Measurements from ENCODE around the gene CLBA1.

CLBA1 gene

GRCh38 chr14:105007593-105008264 is 22.1 kb downstream of the CLBA1 start:
- DNase-seq, result no peak

- no peak for DNase-seq
Measured at GRCh38 chr14:105010106-105010505, 24.5 kb downstream of the CLBA1 start.

- DNase-seq, result no peak
Measured at GRCh38 chr14:105010891-105011291, 25.3 kb downstream of the CLBA1 start.

GRCh38 chr14:105011312-105011990 is 25.9 kb downstream of the CLBA1 start:
- DNase-seq, result no peak

- no peak for DNase-seq
Measured at GRCh38 chr14:105012171-105012985, 26.8 kb downstream of the CLBA1 start.

GRCh38 chr14:105013150-105013785 is 27.7 kb downstream of the CLBA1 start:
- DNase-seq, result no peak

- no peak for DNase-seq
Measured at GRCh38 chr14:105014032-105014431, 28.4 kb downstream of the CLBA1 start.

GRCh38 chr14:105014631-105015030 is 29.0 kb downstream of the CLBA1 start:
- DNase-seq, result no peak

GRCh38 chr14:105015242-105015641 is 29.7 kb downstream of the CLBA1 start:
- no peak for DNase-seq

GRCh38 chr14:105015905-105016304 is 30.3 kb downstream of the CLBA1 start:
- no peak for DNase-seq

GRCh38 chr14:105018414-105018813 is 32.8 kb downstream of the CLBA1 start:
- no peak for DNase-seq

- DNase-seq, result peak; percentile 48
Measured at GRCh38 chr14:105019861-105020814, 34.5 kb downstream of the CLBA1 start.

GRCh38 chr14:105020815-105021655 is 35.4 kb downstream of the CLBA1 start, which contains the start of gene CDCA4:
Gene CDCA4, minus strand, starts transcription at chr14:105021083. Its CDS starts 9,154 bp downstream, at chr14:105011929.
- DNase-seq, result peak; percentile 97

GRCh38 chr14:105021656-105022275 is 36.2 kb downstream of the CLBA1 start:
- peak; percentile 68 for DNase-seq

- DNase-seq, result no peak
Measured at GRCh38 chr14:105022276-105022670, 36.7 kb downstream of the CLBA1 start.

- DNase-seq, result no peak
Measured at GRCh38 chr14:105023144-105023543, 37.6 kb downstream of the CLBA1 start.

- no peak for DNase-seq
Measured at GRCh38 chr14:105023791-105024480, 38.3 kb downstream of the CLBA1 start.

GRCh38 chr14:105025429-105025828 is 39.8 kb downstream of the CLBA1 start:
- no peak for DNase-seq

- no peak for DNase-seq
Measured at GRCh38 chr14:105026033-105026785, 40.6 kb downstream of the CLBA1 start.
